ENCODE measurements around the gene RAD54L. TPM values are rescaled to one million over a fixed set of nuclear protein-coding genes. Genes with fewer than 3 reads are reported as not detected.

RAD54L gene
- total RNA-seq, 1 experiment from 2014 or later = 29.4 TPM

DNA sequence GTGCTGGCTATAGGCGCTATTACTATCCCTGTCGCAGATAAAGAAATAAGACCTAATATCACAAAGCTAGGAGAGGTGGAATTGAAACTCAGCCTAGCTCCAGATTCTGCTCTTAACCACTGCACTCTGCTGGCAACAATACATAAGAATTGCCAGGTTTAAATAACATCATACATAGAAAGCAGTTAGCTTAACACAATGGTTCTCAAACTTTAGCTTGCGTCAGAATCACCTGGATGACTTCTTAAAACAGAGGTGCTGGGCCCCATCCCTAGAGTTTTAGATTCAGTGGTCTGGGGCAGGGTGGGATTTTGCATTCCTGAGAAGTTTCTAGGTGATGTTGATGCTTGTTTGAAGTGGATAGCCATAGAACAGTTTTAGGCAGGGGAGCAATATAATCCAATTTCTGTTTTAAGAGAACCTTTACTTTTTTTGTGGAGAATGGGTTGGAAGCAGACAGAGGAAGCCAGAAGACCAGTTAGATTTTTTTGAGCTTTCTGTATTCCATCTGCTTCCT is 48.3 kb upstream of the RAD54L start:
- DNase-seq (ENCODE audit: low read depth, low spot score) (no peak), ATAC-seq (no peak)
- no TSS peak for BruUV-seq (replicated peaks)
- in situ Hi-C loops (cut with HindIII; ENCODE audit: low pct_unique_long_range_greater_than_20kb, low sequenced_read_pairs) = no loop called here
- Histone ChIP-seq H3K9me3 (ENCODE audit: control insufficient read depth, insufficient read depth, low read depth, low read length) (no peaks in the 10 kb centered on the region), H3K4me1 (ENCODE audit: control insufficient read depth, insufficient read depth, low read length) (peaks cover 24% of the 10 kb centered on the region), H3K36me3 (ENCODE audit: control insufficient read depth, insufficient read depth, low read length) (no peaks in the 10 kb centered on the region), H3K27me3 (ENCODE audit: control insufficient read depth, insufficient read depth, low read length) (no peaks in the 10 kb centered on the region), H3K4me3 (ENCODE audit: low read depth in 2 of 2, low read length in 2 of 2) (peak overlapping the region; percentile 66 to 88), H3K27ac (ENCODE audit: low read length) (peak overlapping the region; percentile 88)
- ChIA-PET CTCF (interaction anchor here (0.7 to 2.3 kb wide), 2 partner anchors 8 to 24 kb away, joined by 4 to 12 read pairs; no protein-coding TSS in a partner anchor), POLR2A (interaction anchor here (0.6 kb wide), 1 partner anchor 90 kb away, joined by 3 read pairs; no protein-coding TSS in a partner anchor)
- no peak for TF ChIP-seq SIN3A (IDR thresholded peaks at IDR 0.05; ENCODE audit: borderline replicate concordance, insufficient read depth, low read depth, low read length)
- TF ChIP-seq, protein P1, sequence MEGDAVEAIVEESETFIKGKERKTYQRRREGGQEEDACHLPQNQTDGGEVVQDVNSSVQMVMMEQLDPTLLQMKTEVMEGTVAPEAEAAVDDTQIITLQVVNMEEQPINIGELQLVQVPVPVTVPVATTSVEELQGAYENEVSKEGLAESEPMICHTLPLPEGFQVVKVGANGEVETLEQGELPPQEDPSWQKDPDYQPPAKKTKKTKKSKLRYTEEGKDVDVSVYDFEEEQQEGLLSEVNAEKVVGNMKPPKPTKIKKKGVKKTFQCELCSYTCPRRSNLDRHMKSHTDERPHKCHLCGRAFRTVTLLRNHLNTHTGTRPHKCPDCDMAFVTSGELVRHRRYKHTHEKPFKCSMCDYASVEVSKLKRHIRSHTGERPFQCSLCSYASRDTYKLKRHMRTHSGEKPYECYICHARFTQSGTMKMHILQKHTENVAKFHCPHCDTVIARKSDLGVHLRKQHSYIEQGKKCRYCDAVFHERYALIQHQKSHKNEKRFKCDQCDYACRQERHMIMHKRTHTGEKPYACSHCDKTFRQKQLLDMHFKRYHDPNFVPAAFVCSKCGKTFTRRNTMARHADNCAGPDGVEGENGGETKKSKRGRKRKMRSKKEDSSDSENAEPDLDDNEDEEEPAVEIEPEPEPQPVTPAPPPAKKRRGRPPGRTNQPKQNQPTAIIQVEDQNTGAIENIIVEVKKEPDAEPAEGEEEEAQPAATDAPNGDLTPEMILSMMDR (IDR thresholded peaks at IDR 0.05) = no peak
- TF ChIP-seq, protein P2, sequence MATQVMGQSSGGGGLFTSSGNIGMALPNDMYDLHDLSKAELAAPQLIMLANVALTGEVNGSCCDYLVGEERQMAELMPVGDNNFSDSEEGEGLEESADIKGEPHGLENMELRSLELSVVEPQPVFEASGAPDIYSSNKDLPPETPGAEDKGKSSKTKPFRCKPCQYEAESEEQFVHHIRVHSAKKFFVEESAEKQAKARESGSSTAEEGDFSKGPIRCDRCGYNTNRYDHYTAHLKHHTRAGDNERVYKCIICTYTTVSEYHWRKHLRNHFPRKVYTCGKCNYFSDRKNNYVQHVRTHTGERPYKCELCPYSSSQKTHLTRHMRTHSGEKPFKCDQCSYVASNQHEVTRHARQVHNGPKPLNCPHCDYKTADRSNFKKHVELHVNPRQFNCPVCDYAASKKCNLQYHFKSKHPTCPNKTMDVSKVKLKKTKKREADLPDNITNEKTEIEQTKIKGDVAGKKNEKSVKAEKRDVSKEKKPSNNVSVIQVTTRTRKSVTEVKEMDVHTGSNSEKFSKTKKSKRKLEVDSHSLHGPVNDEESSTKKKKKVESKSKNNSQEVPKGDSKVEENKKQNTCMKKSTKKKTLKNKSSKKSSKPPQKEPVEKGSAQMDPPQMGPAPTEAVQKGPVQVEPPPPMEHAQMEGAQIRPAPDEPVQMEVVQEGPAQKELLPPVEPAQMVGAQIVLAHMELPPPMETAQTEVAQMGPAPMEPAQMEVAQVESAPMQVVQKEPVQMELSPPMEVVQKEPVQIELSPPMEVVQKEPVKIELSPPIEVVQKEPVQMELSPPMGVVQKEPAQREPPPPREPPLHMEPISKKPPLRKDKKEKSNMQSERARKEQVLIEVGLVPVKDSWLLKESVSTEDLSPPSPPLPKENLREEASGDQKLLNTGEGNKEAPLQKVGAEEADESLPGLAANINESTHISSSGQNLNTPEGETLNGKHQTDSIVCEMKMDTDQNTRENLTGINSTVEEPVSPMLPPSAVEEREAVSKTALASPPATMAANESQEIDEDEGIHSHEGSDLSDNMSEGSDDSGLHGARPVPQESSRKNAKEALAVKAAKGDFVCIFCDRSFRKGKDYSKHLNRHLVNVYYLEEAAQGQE (IDR thresholded peaks at IDR 0.05; ENCODE audit: insufficient read depth in 1 of 2, low read depth in 2 of 2, low read length in 1 of 2) = no peak
- no peak for TF ChIP-seq TCF7L2 (IDR thresholded peaks at IDR 0.05; ENCODE audit: low read depth, low read length)
- no peak for TF ChIP-seq POLR2AphosphoS5 (IDR thresholded peaks at IDR 0.05; ENCODE audit: low read depth, low read length)
- intact Hi-C loops (cut with micrococcal nuclease; ENCODE audit: unreplicated experiment) = no loop called here

- TF ChIP-seq, protein P2 (IDR thresholded peaks at IDR 0.05; ENCODE audit: insufficient read depth in 1 of 2, low read depth in 2 of 2, low read length in 1 of 2) = no peak
- TF ChIP-seq POLR2AphosphoS5 (IDR thresholded peaks at IDR 0.05; ENCODE audit: low read depth, low read length) (no peak), SIN3A (IDR thresholded peaks at IDR 0.05; ENCODE audit: borderline replicate concordance, insufficient read depth, low read depth, low read length) (no peak), TCF7L2 (IDR thresholded peaks at IDR 0.05; ENCODE audit: low read depth, low read length) (no peak)
- TF ChIP-seq, protein P1 (IDR thresholded peaks at IDR 0.05) = no peak
Observed at GRCh38 chr1:46203738-46204405, 43.7 kb upstream of the RAD54L start.

More at GRCh38 chr1:46203738-46204405, 43.7 kb upstream of the RAD54L start:
- in situ Hi-C loops (cut with HindIII; ENCODE audit: low pct_unique_long_range_greater_than_20kb, low sequenced_read_pairs) (no loop called here), intact Hi-C loops (cut with micrococcal nuclease; ENCODE audit: unreplicated experiment) (no loop called here)
- ChIA-PET POLR2A (interaction anchor here (0.5 to 0.6 kb wide), 2 partner anchors 43 to 118 kb away, joined by 5 to 10 read pairs; no protein-coding TSS in a partner anchor), CTCF (no interaction called here)
- Histone ChIP-seq H3K9me3 (ENCODE audit: control insufficient read depth, insufficient read depth, low read depth, low read length) (no peaks in the 10 kb centered on the region), H3K36me3 (ENCODE audit: control insufficient read depth, insufficient read depth, low read length) (no peaks in the 10 kb centered on the region), H3K4me1 (ENCODE audit: control insufficient read depth, insufficient read depth, low read length) (peaks cover 12% of the 10 kb centered on the region), H3K27me3 (ENCODE audit: control insufficient read depth, insufficient read depth, low read length) (no peaks in the 10 kb centered on the region), H3K27ac (ENCODE audit: low read length) (peak overlapping the region; percentile 67), H3K4me3 (ENCODE audit: low read depth in 2 of 2, low read length in 2 of 2) (peak overlapping the region; percentile 58 to 76)
- DNase-seq (ENCODE audit: low read depth, low spot score) = no peak
- BruUV-seq (replicated peaks) = no TSS peak
- peak; percentile 3; the same call in 1 of the 2 replicates for ATAC-seq
